ENCODE measurements around the gene CEBPB. TPM values are rescaled to one million over a fixed set of nuclear protein-coding genes. Genes with fewer than 3 reads are reported as not detected.
A peak's percentile ranks its signal among the peaks of the same experiment; 100 is the strongest.
"Not testable (repeated sequence)": the region's sequence is repeated elsewhere in the genome, so short reads cannot be mapped to it uniquely, and the experiment has no call there.

Gene CEBPB
- total and polyA plus RNA-seq, 2 donors from 2014 or later = 33.6 to 81.4 TPM

GRCh38 chr20:50208085-50208491 is 17.5 kb downstream of the CEBPB start:
- H3K4me1 ChIP-seq (ENCODE audit: control insufficient read depth in 2 of 3, insufficient read depth in 2 of 3, low read depth in 1 of 3, low read length in 3 of 3) = no peaks in the 10 kb centered on the region
- TF ChIP-seq CTCF (IDR thresholded peaks at IDR 0.05; ENCODE audit: borderline replicate concordance, extremely low read depth, insufficient read depth) = no peak
- DNase-seq (peak in 1 of 5 donors; percentile 57), FAIRE-seq (no peak)
- no peak overlapping the region for H3K9ac ChIP-seq (ENCODE audit: low read length in 3 of 3)
- H3K36me3 ChIP-seq (ENCODE audit: control insufficient read depth in 2 of 3, insufficient read depth in 3 of 3, low read length in 3 of 3) = no peaks in the 10 kb centered on the region
- no peak overlapping the region for H3K4me3 ChIP-seq (ENCODE audit: low read length in 3 of 3)
- intact Hi-C loops (cut with DNase I) = no loop called here
- no peaks in the 10 kb centered on the region for H3K9me3 ChIP-seq (ENCODE audit: control insufficient read depth in 2 of 3, insufficient read depth in 1 of 3, low read length in 3 of 3)
- no peak overlapping the region for H3K27ac ChIP-seq (ENCODE audit: low read depth in 2 of 2, low read length in 2 of 2)
- H3K27me3 ChIP-seq (ENCODE audit: control insufficient read depth, insufficient read depth, low read length) = no peaks in the 10 kb centered on the region

- FAIRE-seq; H3K27me3 ChIP-seq (ENCODE audit: control insufficient read depth, insufficient read depth, low read length); intact Hi-C loops (cut with DNase I); H3K9me3 ChIP-seq (ENCODE audit: control insufficient read depth in 2 of 3, insufficient read depth in 1 of 3, low read length in 3 of 3); H3K4me3 ChIP-seq (ENCODE audit: low read length in 3 of 3); H3K9ac ChIP-seq (ENCODE audit: low read length in 3 of 3); H3K27ac ChIP-seq (ENCODE audit: low read depth in 2 of 2, low read length in 2 of 2); H3K36me3 ChIP-seq (ENCODE audit: control insufficient read depth in 2 of 3, insufficient read depth in 3 of 3, low read length in 3 of 3); H3K4me1 ChIP-seq (ENCODE audit: control insufficient read depth in 2 of 3, insufficient read depth in 2 of 3, low read depth in 1 of 3, low read length in 3 of 3): not testable (repeated sequence)
- DNase-seq = peak in 1 of 5 donors; percentile 16
Observed at GRCh38 chr20:50208815-50209214, 18.2 kb downstream of the CEBPB start.

GRCh38 chr20:50210066-50210619 is 19.5 kb downstream of the CEBPB start:
- no peaks in the 10 kb centered on the region for H3K9me3 ChIP-seq (ENCODE audit: control insufficient read depth in 2 of 3, insufficient read depth in 1 of 3, low read length in 3 of 3)
- TF ChIP-seq CTCF (IDR thresholded peaks at IDR 0.05; ENCODE audit: borderline replicate concordance, extremely low read depth, insufficient read depth) = no peak
- H3K27ac ChIP-seq (ENCODE audit: low read depth in 2 of 2, low read length in 2 of 2) = no peak overlapping the region
- H3K36me3 ChIP-seq (ENCODE audit: control insufficient read depth in 2 of 3, insufficient read depth in 3 of 3, low read length in 3 of 3) = no peaks in the 10 kb centered on the region
- H3K27me3 ChIP-seq (ENCODE audit: control insufficient read depth, insufficient read depth, low read length) = no peaks in the 10 kb centered on the region
- no peaks in the 10 kb centered on the region for H3K4me1 ChIP-seq (ENCODE audit: control insufficient read depth in 2 of 3, insufficient read depth in 2 of 3, low read depth in 1 of 3, low read length in 3 of 3)
- no peak overlapping the region for H3K4me3 ChIP-seq (ENCODE audit: low read length in 3 of 3)
- intact Hi-C loops (cut with DNase I) = no loop called here
- DNase-seq (peak in 1 of 5 donors; percentile 12), FAIRE-seq (no peak)
- H3K9ac ChIP-seq (ENCODE audit: low read length in 3 of 3) = no peak overlapping the region

GRCh38 chr20:50211091-50211490 is 20.5 kb downstream of the CEBPB start:
- H3K27ac ChIP-seq (ENCODE audit: low read depth in 2 of 2, low read length in 2 of 2) = no peak overlapping the region
- no peak for FAIRE-seq
- intact Hi-C loops (cut with DNase I) = no loop called here
- H3K27me3 ChIP-seq (ENCODE audit: control insufficient read depth, insufficient read depth, low read length) = no peaks in the 10 kb centered on the region
- no peaks in the 10 kb centered on the region for H3K36me3 ChIP-seq (ENCODE audit: control insufficient read depth in 2 of 3, insufficient read depth in 3 of 3, low read length in 3 of 3)
- no peaks in the 10 kb centered on the region for H3K4me1 ChIP-seq (ENCODE audit: control insufficient read depth in 2 of 3, insufficient read depth in 2 of 3, low read depth in 1 of 3, low read length in 3 of 3)
- H3K9me3 ChIP-seq (ENCODE audit: control insufficient read depth in 2 of 3, insufficient read depth in 1 of 3, low read length in 3 of 3) = no peaks in the 10 kb centered on the region
- DNase-seq = peak in 1 of 5 donors; percentile 15
- no peak overlapping the region for H3K4me3 ChIP-seq (ENCODE audit: low read length in 3 of 3)
- H3K9ac ChIP-seq (ENCODE audit: low read length in 3 of 3) = no peak overlapping the region
- no peak for TF ChIP-seq CTCF (IDR thresholded peaks at IDR 0.05; ENCODE audit: borderline replicate concordance, extremely low read depth, insufficient read depth)
